Cardiac muscle cell (in vitro differentiated cells and primary cell): ENCODE results near the gene CSRNP3. TPM values are rescaled to one million over a fixed set of nuclear protein-coding genes. Genes with fewer than 3 reads are reported as not detected.

Experiments used
- DNase-seq, 2 donors: peaks; one replicate each; pipeline versions ENCODE4 v3.0.0 to v3.0.0-alpha.2; 2010 to 2017; ENCODE audit warnings: low read depth in 1 of 2, low spot score in 1 of 2
- H3K27ac ChIP-seq: fragments of 200-600 bp; sonication (generic); 2 replicates; pipeline ENCODE4 v1.5.1; 2016
- H3K27me3 ChIP-seq: fragments of 200-600 bp; sonication (generic); 2 replicates; pipeline ENCODE4 v1.6.0; 2016; ENCODE audit warnings: control low read depth
- H3K36me3 ChIP-seq: fragments of 200-600 bp; sonication (generic); 2 replicates; pipeline ENCODE4 v1.5.1; 2016; ENCODE audit warnings: control low read depth
- H3K4me1 ChIP-seq: fragments of 200-600 bp; sonication (generic); 2 replicates; pipeline ENCODE4 v1.8.1; 2017; ENCODE audit warnings: low read depth, mild to moderate bottlenecking, mixed run types
- H3K4me3 ChIP-seq: fragments of 200-600 bp; sonication (generic); 2 replicates; pipeline ENCODE4 v1.5.1; 2016; ENCODE audit warnings: mild to moderate bottlenecking
- H3K9me3 ChIP-seq: fragments of 200-600 bp; sonication (generic); 2 replicates; pipeline ENCODE4 v1.5.1; 2017; ENCODE audit warnings: low read depth, mild to moderate bottlenecking, control low read depth
- polyA plus RNA-seq: library from polyadenylated mRNA; unstranded; fragments of >200 nt; fragmentation: Nextera tagmentation; extraction: Ambion mirVana; gene quantifications from 2 replicates; pipeline ENCODE4 v1.2.1, GENCODE V29; 2016
- total RNA-seq: library from RNA; depleted of rRNA; stranded (reverse); fragments of >200 nt; gene quantifications from 2 replicates; pipeline ENCODE4 v1.2.3, GENCODE V29; 2016
- TF ChIP-seq, protein P1 (sequence below): IDR thresholded peaks from 2 replicates; pipeline ENCODE4 v1.5.1; 2012; ENCODE audit warnings: low read depth, mild to moderate bottlenecking, low read length

CSRNP3 gene
- total and polyA plus RNA-seq, 2 experiments from 2014 or later: 11.5 to 13.8 TPM

DNA sequence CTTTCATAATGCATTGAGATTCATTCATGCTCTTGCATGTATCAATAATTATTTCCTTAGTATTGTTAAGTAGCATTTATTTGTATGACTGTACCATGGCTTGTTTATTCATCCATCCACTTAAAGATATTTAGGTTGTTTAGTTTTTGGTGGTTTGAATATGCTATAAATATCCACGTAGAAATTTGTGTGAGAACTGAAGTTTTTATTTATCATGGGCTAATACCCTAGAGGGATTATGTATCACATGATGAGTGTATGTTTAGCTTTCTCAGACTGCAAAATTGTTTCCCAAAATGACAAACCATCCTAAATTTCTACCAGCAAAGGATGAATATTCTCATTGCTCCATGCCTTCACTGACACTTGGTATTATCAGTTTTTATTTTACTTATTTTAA, 55.2 kb downstream of the CSRNP3 start:
- Histone ChIP-seq H3K4me1 (no peaks in the 10 kb centered on the region), H3K9me3 (no peaks in the 10 kb centered on the region), H3K27me3 (no peaks in the 10 kb centered on the region), H3K36me3 (peaks cover 6% of the 10 kb centered on the region), H3K4me3 (no peak overlapping the region), H3K27ac (no peak overlapping the region)
- TF ChIP-seq, protein P1, sequence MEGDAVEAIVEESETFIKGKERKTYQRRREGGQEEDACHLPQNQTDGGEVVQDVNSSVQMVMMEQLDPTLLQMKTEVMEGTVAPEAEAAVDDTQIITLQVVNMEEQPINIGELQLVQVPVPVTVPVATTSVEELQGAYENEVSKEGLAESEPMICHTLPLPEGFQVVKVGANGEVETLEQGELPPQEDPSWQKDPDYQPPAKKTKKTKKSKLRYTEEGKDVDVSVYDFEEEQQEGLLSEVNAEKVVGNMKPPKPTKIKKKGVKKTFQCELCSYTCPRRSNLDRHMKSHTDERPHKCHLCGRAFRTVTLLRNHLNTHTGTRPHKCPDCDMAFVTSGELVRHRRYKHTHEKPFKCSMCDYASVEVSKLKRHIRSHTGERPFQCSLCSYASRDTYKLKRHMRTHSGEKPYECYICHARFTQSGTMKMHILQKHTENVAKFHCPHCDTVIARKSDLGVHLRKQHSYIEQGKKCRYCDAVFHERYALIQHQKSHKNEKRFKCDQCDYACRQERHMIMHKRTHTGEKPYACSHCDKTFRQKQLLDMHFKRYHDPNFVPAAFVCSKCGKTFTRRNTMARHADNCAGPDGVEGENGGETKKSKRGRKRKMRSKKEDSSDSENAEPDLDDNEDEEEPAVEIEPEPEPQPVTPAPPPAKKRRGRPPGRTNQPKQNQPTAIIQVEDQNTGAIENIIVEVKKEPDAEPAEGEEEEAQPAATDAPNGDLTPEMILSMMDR: no peak
- DNase-seq: no peak

DNA sequence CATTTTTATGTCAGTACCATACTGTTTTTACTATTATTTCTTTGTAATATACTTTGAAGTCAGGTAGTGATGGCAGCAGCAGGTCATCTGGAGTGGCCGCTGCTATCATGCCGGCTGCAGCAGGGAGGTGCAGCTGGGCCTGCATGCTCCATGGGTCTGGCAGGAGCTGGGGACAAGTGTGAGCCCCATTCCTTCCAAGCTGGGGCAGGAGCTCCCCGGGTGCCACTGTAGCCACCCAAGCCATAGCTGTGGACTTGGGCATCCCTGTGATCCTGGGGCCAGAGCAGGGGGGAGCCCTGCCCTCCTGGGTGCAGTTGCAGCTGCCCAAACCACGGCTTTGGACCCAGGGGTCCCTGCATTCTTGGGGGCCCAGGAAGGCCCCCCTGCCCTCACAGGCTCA, 59.2 kb downstream of the CSRNP3 start:
- Histone ChIP-seq H3K27ac (no peak overlapping the region), H3K27me3 (no peaks in the 10 kb centered on the region), H3K4me1 (no peaks in the 10 kb centered on the region), H3K9me3 (no peaks in the 10 kb centered on the region), H3K36me3 (no peaks in the 10 kb centered on the region), H3K4me3 (no peak overlapping the region)
- TF ChIP-seq, protein P1: no peak
- DNase-seq: no peak

DNA sequence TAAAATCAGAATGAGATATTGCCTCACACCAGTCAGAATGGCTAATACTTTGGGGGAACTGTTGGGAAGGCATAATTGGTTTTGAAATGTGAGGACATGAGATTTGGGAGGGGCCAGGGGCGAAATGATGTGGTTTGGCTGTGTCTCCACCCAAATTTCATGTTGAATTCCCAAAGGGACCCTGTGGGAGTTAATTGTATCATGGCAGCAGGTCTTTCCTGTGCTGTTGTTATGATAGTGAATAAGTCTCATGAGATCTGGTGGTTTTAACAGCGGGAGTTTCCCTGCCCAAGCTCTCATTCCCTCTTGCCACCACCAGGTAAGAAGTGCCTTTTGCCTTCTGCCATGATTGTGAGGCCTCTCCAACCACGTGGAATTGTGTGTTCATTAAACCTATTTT, 59.6 kb downstream of the CSRNP3 start:
- Histone ChIP-seq H3K4me1 (no peaks in the 10 kb centered on the region), H3K4me3 (no peak overlapping the region), H3K27me3 (no peaks in the 10 kb centered on the region), H3K27ac (no peak overlapping the region), H3K9me3 (no peaks in the 10 kb centered on the region), H3K36me3 (no peaks in the 10 kb centered on the region)
- TF ChIP-seq, protein P1: no peak
- DNase-seq: peak in 1 of 2 donors; percentile 8

DNA sequence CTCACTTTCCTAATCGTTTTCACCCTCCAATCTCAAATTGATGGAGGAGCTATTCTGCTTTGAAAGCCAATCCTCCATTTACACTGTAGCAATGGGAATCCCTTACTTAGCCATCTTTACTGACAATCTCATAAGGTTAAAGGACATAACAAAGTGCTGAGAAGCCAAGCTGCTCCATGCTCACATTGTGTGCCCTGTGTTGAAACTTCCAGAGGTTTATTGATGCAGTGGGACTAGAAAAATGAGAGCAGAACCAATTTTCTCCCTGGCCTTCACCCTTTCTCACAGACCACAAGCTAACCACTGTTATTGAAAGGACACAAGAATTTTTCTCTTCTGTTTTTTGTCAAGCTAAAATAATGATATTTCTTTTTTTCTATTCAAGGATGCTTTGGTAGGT, 63.8 kb downstream of the CSRNP3 start:
- Histone ChIP-seq H3K36me3 (no peaks in the 10 kb centered on the region), H3K27ac (no peak overlapping the region), H3K27me3 (no peaks in the 10 kb centered on the region), H3K4me1 (no peaks in the 10 kb centered on the region), H3K9me3 (no peaks in the 10 kb centered on the region), H3K4me3 (no peak overlapping the region)
- DNase-seq: no peak
- TF ChIP-seq, protein P1: no peak

DNA sequence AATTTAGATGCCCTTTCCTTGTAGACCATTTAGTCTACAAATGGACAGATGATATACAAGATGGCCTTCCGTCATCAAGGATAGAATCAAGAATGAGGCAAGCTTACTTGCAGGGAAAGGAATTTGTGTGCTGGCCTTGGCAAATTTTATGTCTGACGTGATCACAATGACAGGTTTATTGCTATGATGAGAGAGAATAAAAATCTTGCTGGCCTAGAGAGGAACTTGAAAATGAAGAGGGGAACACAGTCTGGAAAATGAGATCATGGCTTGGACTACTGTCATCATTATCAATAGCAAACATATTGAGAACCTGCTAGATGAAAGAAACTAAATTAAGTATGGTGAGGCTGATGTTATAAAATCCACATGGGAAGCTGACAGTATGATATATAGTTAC, 66.0 kb downstream of the CSRNP3 start:
- H3K4me1 ChIP-seq: no peaks in the 10 kb centered on the region
- TF ChIP-seq, protein P1: no peak
- DNase-seq: no peak
- H3K9me3 ChIP-seq: no peaks in the 10 kb centered on the region
- no peaks in the 10 kb centered on the region for H3K36me3 ChIP-seq
- no peaks in the 10 kb centered on the region for H3K27me3 ChIP-seq
- no peak overlapping the region for H3K27ac ChIP-seq
- H3K4me3 ChIP-seq: no peak overlapping the region

DNA sequence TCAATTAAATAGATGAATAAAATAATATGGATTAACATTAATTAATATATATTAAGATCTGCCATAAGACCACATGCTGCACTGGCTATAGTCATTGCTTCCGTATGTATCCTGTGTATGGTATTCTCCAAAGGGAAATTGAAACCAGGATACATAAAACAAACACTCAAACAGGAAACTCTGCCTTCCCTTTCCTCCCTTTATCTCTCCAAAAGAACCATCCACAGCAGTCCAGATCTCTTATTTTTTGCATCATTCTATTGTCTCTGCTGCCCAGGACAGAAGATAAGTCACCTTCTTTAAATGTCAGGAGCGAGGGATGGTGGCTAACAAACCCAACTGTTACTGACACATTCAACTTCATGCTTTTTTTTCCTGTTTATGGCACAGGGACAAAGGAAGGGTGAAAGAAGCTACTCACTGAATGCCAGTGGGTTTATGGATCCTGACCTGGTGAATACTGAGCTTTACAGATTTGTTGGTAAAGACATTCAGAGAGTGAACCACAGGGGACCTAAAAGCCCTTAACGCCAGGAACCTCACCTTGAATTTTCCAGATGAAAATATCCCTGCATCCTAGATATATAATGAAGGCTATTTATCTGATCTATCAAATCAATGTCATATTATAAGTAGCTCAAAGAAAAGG, 67.5 kb downstream of the CSRNP3 start:
- Histone ChIP-seq H3K4me3 (no peak overlapping the region), H3K27ac (no peak overlapping the region), H3K4me1 (no peaks in the 10 kb centered on the region), H3K36me3 (no peaks in the 10 kb centered on the region), H3K9me3 (no peaks in the 10 kb centered on the region), H3K27me3 (no peaks in the 10 kb centered on the region)
- DNase-seq: peak in 1 of 2 donors; percentile 3
- TF ChIP-seq, protein P1: no peak
